HL-60 (cell line): ENCODE data around the gene SARS2.

ENCODE experiments used
- CTCF ChIP-seq: IDR thresholded peaks from one replicate; pipeline ENCODE4 v1.5.1; 2011; ENCODE audit warnings: low read length, control low read depth, inconsistent platforms; ENCODE audit not compliant: insufficient read depth
- GABPA ChIP-seq: IDR thresholded peaks from 2 replicates; pipeline ENCODE4 v1.6.1; 2012; ENCODE audit warnings: low read depth
- POLR2AphosphoS5 ChIP-seq: IDR thresholded peaks from 2 replicates; pipeline ENCODE4 v1.6.1; 2012; ENCODE audit warnings: low read depth
- TF ChIP-seq, protein P1 (sequence below): IDR thresholded peaks from 2 replicates; pipeline ENCODE4 v1.6.1; 2012; ENCODE audit warnings: low read depth; ENCODE audit not compliant: insufficient replicate concordance

GRCh38 chr19:38913958-38914357 lies 16.6 kb downstream of the SARS2 start:
- TF ChIP-seq CTCF (no peak), GABPA (no peak), POLR2AphosphoS5 (no peak)
- TF ChIP-seq, protein P1, sequence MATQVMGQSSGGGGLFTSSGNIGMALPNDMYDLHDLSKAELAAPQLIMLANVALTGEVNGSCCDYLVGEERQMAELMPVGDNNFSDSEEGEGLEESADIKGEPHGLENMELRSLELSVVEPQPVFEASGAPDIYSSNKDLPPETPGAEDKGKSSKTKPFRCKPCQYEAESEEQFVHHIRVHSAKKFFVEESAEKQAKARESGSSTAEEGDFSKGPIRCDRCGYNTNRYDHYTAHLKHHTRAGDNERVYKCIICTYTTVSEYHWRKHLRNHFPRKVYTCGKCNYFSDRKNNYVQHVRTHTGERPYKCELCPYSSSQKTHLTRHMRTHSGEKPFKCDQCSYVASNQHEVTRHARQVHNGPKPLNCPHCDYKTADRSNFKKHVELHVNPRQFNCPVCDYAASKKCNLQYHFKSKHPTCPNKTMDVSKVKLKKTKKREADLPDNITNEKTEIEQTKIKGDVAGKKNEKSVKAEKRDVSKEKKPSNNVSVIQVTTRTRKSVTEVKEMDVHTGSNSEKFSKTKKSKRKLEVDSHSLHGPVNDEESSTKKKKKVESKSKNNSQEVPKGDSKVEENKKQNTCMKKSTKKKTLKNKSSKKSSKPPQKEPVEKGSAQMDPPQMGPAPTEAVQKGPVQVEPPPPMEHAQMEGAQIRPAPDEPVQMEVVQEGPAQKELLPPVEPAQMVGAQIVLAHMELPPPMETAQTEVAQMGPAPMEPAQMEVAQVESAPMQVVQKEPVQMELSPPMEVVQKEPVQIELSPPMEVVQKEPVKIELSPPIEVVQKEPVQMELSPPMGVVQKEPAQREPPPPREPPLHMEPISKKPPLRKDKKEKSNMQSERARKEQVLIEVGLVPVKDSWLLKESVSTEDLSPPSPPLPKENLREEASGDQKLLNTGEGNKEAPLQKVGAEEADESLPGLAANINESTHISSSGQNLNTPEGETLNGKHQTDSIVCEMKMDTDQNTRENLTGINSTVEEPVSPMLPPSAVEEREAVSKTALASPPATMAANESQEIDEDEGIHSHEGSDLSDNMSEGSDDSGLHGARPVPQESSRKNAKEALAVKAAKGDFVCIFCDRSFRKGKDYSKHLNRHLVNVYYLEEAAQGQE = no peak
